ENCODE data around the gene SLC4A1AP.
"Not testable (repeated sequence)": the region's sequence is repeated elsewhere in the genome, so short reads cannot be mapped to it uniquely, and the experiment has no call there.

The SLC4A1AP gene

GRCh38 chr2:27652790-27653189, 10.9 kb upstream of the SLC4A1AP start:
- no peak for DNase-seq (ENCODE audit: low spot score)

GRCh38 chr2:27653397-27653796, 10.3 kb upstream of the SLC4A1AP start:
- DNase-seq (ENCODE audit: low spot score): no peak

GRCh38 chr2:27655155-27655951, 8.3 kb upstream of the SLC4A1AP start:
- DNase-seq (ENCODE audit: low spot score): no peak

GRCh38 chr2:27661371-27661770, 2.3 kb upstream of the SLC4A1AP start:
- no peak for DNase-seq (ENCODE audit: low spot score)

GRCh38 chr2:27664154-27664574, 475 bp downstream of the SLC4A1AP start:
- DNase-seq (ENCODE audit: low spot score): no peak

GRCh38 chr2:27664622-27665363, 1.1 kb downstream of the SLC4A1AP start:
- no peak for DNase-seq (ENCODE audit: low spot score)

GRCh38 chr2:27667446-27667845, 3.8 kb downstream of the SLC4A1AP start:
- no peak for DNase-seq (ENCODE audit: low spot score)

GRCh38 chr2:27671235-27671634, 7.5 kb downstream of the SLC4A1AP start:
- DNase-seq (ENCODE audit: low spot score): no peak

- no peak for DNase-seq (ENCODE audit: low spot score)
These were observed 9.2 kb downstream of the SLC4A1AP start for GRCh38 chr2:27672723-27673486.

GRCh38 chr2:27680571-27680970, 16.9 kb downstream of the SLC4A1AP start:
- DNase-seq (ENCODE audit: low spot score): no peak

- no peak for DNase-seq (ENCODE audit: low spot score)
These were observed 18.2 kb downstream of the SLC4A1AP start for GRCh38 chr2:27681841-27682240.

- DNase-seq (ENCODE audit: low spot score): not testable (repeated sequence)
These were observed 18.7 kb downstream of the SLC4A1AP start for GRCh38 chr2:27682334-27682771.

GRCh38 chr2:27683390-27684071, 19.8 kb downstream of the SLC4A1AP start:
- peak; percentile 98 for DNase-seq (ENCODE audit: low spot score)

- not testable (repeated sequence) for DNase-seq (ENCODE audit: low spot score)
These were observed 21.3 kb downstream of the SLC4A1AP start for GRCh38 chr2:27685006-27685405.

GRCh38 chr2:27685577-27685976, 21.9 kb downstream of the SLC4A1AP start:
- no peak for DNase-seq (ENCODE audit: low spot score)

GRCh38 chr2:27687232-27687631, 23.5 kb downstream of the SLC4A1AP start:
- DNase-seq (ENCODE audit: low spot score): no peak

GRCh38 chr2:27689424-27689823, 25.7 kb downstream of the SLC4A1AP start:
- no peak for DNase-seq (ENCODE audit: low spot score)

- DNase-seq (ENCODE audit: low spot score): no peak
These were observed 26.4 kb downstream of the SLC4A1AP start for GRCh38 chr2:27690052-27690451.

GRCh38 chr2:27697660-27698059, 34.0 kb downstream of the SLC4A1AP start:
- no peak for DNase-seq (ENCODE audit: low spot score)

- no peak for DNase-seq (ENCODE audit: low spot score)
These were observed 38.0 kb downstream of the SLC4A1AP start for GRCh38 chr2:27701676-27702075.

- no peak for DNase-seq (ENCODE audit: low spot score)
These were observed 38.6 kb downstream of the SLC4A1AP start for GRCh38 chr2:27702302-27702701.

All from NAMALWA (cell line).